GM12872 (cell line): Measurements from ENCODE around the gene POLG.

Source experiments
- TF ChIP-seq, protein P1 (sequence below): IDR thresholded peaks from 3 replicates; pipeline ENCODE4 v1.5.1; 2011; ENCODE audit warnings: low read depth, mild to moderate bottlenecking, low read length, moderate library complexity; ENCODE audit not compliant: insufficient read depth

The POLG gene

GRCh38 chr15:89378296-89379151 is 43.9 kb upstream of the POLG start:
- TF ChIP-seq, protein P1, sequence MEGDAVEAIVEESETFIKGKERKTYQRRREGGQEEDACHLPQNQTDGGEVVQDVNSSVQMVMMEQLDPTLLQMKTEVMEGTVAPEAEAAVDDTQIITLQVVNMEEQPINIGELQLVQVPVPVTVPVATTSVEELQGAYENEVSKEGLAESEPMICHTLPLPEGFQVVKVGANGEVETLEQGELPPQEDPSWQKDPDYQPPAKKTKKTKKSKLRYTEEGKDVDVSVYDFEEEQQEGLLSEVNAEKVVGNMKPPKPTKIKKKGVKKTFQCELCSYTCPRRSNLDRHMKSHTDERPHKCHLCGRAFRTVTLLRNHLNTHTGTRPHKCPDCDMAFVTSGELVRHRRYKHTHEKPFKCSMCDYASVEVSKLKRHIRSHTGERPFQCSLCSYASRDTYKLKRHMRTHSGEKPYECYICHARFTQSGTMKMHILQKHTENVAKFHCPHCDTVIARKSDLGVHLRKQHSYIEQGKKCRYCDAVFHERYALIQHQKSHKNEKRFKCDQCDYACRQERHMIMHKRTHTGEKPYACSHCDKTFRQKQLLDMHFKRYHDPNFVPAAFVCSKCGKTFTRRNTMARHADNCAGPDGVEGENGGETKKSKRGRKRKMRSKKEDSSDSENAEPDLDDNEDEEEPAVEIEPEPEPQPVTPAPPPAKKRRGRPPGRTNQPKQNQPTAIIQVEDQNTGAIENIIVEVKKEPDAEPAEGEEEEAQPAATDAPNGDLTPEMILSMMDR = no peak

GRCh38 chr15:89377842-89378295 is 43.2 kb upstream of the POLG start:
- TF ChIP-seq, protein P1 = no peak

- TF ChIP-seq, protein P1 = no peak
Measured at GRCh38 chr15:89377024-89377841, 42.6 kb upstream of the POLG start.

- TF ChIP-seq, protein P1 = no peak
Measured at GRCh38 chr15:89376388-89376787, 41.8 kb upstream of the POLG start.

- TF ChIP-seq, protein P1 = no peak
Measured at GRCh38 chr15:89375093-89376005, 40.7 kb upstream of the POLG start.

GRCh38 chr15:89374086-89374981 is 39.7 kb upstream of the POLG start:
- TF ChIP-seq, protein P1 = no peak
